Measurements from ENCODE around the gene PPP1R10. TPM values are rescaled to one million over a fixed set of nuclear protein-coding genes. Genes with fewer than 3 reads are reported as not detected.

Gene PPP1R10
- total RNA-seq, 1 experiment from 2014 or later, result 82.9 TPM

DNA sequence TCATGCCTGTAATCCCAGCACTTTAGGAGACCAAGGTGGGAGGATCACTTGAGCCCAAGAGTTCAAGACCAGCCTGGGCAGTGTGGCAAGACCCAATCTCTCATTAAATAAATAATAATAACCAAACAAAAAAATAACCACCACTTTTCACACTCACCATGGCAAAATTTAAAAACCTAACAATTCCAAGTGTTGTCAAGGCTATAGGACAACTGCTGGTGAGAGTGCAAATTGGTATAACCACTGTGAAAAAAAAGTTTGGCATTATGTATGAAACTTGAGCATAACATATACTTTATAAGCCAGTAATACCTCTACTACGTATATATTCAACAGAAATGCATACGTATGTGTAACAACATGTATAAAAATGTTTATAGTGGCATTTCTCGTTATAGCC, 56.1 kb downstream of the PPP1R10 start:
- no TSS peak for BruUV-seq (replicated peaks)

DNA sequence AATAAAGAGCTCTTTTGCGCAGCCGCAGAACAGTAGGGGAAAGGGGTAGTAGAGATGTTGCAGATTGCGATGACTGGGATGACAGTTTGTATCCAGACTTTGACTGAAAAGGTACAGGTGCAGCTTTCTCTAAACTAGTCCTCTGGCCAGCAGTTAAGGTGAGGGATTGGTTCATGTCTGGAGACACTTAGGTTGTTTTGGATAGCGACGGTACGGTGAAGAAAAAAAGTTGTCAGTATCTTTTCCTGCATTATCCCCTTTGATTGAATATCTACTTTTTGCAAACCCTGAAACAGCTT, 59.4 kb downstream of the PPP1R10 start:
- POLR2A ChIA-PET, result interaction anchor here (1.0 to 1.7 kb wide), 2 partner anchors 9 to 13 kb away, joined by 3 to 6 read pairs; no protein-coding TSS in a partner anchor
- H3K27ac ChIP-seq (ENCODE audit: low read length), result peak overlapping the region; percentile 98
- intact Hi-C loops (cut with micrococcal nuclease; ENCODE audit: unreplicated experiment), result no loop called here
- no peak for TF ChIP-seq SIN3A (IDR thresholded peaks at IDR 0.05; ENCODE audit: borderline replicate concordance, insufficient read depth, low read depth, low read length)
- TF ChIP-seq, protein P1, sequence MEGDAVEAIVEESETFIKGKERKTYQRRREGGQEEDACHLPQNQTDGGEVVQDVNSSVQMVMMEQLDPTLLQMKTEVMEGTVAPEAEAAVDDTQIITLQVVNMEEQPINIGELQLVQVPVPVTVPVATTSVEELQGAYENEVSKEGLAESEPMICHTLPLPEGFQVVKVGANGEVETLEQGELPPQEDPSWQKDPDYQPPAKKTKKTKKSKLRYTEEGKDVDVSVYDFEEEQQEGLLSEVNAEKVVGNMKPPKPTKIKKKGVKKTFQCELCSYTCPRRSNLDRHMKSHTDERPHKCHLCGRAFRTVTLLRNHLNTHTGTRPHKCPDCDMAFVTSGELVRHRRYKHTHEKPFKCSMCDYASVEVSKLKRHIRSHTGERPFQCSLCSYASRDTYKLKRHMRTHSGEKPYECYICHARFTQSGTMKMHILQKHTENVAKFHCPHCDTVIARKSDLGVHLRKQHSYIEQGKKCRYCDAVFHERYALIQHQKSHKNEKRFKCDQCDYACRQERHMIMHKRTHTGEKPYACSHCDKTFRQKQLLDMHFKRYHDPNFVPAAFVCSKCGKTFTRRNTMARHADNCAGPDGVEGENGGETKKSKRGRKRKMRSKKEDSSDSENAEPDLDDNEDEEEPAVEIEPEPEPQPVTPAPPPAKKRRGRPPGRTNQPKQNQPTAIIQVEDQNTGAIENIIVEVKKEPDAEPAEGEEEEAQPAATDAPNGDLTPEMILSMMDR (IDR thresholded peaks at IDR 0.05), result no peak
- TF ChIP-seq, protein P2, sequence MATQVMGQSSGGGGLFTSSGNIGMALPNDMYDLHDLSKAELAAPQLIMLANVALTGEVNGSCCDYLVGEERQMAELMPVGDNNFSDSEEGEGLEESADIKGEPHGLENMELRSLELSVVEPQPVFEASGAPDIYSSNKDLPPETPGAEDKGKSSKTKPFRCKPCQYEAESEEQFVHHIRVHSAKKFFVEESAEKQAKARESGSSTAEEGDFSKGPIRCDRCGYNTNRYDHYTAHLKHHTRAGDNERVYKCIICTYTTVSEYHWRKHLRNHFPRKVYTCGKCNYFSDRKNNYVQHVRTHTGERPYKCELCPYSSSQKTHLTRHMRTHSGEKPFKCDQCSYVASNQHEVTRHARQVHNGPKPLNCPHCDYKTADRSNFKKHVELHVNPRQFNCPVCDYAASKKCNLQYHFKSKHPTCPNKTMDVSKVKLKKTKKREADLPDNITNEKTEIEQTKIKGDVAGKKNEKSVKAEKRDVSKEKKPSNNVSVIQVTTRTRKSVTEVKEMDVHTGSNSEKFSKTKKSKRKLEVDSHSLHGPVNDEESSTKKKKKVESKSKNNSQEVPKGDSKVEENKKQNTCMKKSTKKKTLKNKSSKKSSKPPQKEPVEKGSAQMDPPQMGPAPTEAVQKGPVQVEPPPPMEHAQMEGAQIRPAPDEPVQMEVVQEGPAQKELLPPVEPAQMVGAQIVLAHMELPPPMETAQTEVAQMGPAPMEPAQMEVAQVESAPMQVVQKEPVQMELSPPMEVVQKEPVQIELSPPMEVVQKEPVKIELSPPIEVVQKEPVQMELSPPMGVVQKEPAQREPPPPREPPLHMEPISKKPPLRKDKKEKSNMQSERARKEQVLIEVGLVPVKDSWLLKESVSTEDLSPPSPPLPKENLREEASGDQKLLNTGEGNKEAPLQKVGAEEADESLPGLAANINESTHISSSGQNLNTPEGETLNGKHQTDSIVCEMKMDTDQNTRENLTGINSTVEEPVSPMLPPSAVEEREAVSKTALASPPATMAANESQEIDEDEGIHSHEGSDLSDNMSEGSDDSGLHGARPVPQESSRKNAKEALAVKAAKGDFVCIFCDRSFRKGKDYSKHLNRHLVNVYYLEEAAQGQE (IDR thresholded peaks at IDR 0.05; ENCODE audit: insufficient read depth in 1 of 2, low read depth in 2 of 2, low read length in 1 of 2), result no peak
- TF ChIP-seq POLR2AphosphoS5 (IDR thresholded peaks at IDR 0.05; ENCODE audit: low read depth, low read length), result no peak
- peaks cover 9% of the 10 kb centered on the region for H3K36me3 ChIP-seq (ENCODE audit: control insufficient read depth, insufficient read depth, low read length)
- ATAC-seq (no peak), DNase-seq (ENCODE audit: low read depth, low spot score) (no peak)
- peaks cover 9% of the 10 kb centered on the region; the same call in 1 of the 2 replicates for H3K4me1 ChIP-seq (ENCODE audit: control insufficient read depth, insufficient read depth, low read length)
- in situ Hi-C loops (cut with HindIII; ENCODE audit: low pct_unique_long_range_greater_than_20kb, low sequenced_read_pairs), result no loop called here
- H3K27me3 ChIP-seq (ENCODE audit: control insufficient read depth, insufficient read depth, low read length), result no peaks in the 10 kb centered on the region
- H3K9me3 ChIP-seq (ENCODE audit: control insufficient read depth, insufficient read depth, low read depth, low read length), result no peaks in the 10 kb centered on the region
- CTCF ChIA-PET, result no interaction called here
- H3K4me3 ChIP-seq (ENCODE audit: low read depth in 2 of 2, low read length in 2 of 2), result peak overlapping the region; percentile 80 to 100
- no TSS peak for BruUV-seq (replicated peaks)

More for the DNA sequence above, 56.1 kb downstream of the PPP1R10 start:
- H3K9me3 ChIP-seq (ENCODE audit: control insufficient read depth, insufficient read depth, low read depth, low read length), result no peaks in the 10 kb centered on the region
- ATAC-seq (no peak), DNase-seq (ENCODE audit: low read depth, low spot score) (no peak)
- in situ Hi-C loops (cut with HindIII; ENCODE audit: low pct_unique_long_range_greater_than_20kb, low sequenced_read_pairs) (no loop called here), intact Hi-C loops (cut with micrococcal nuclease; ENCODE audit: unreplicated experiment) (no loop called here)
- ChIA-PET POLR2A (no interaction called here), CTCF (no interaction called here)
- 0 out of 2 replicates have a peak, but pooled peaks cover 3% of the 10 kb centered on the region for H3K4me1 ChIP-seq (ENCODE audit: control insufficient read depth, insufficient read depth, low read length)
- no peaks in the 10 kb centered on the region for H3K27me3 ChIP-seq (ENCODE audit: control insufficient read depth, insufficient read depth, low read length)
- no peak overlapping the region for H3K4me3 ChIP-seq (ENCODE audit: low read depth in 2 of 2, low read length in 2 of 2)
- peaks cover 9% of the 10 kb centered on the region for H3K36me3 ChIP-seq (ENCODE audit: control insufficient read depth, insufficient read depth, low read length)
- TF ChIP-seq, protein P1 (IDR thresholded peaks at IDR 0.05), result no peak
- TF ChIP-seq SIN3A (IDR thresholded peaks at IDR 0.05; ENCODE audit: borderline replicate concordance, insufficient read depth, low read depth, low read length), result no peak
- TF ChIP-seq, protein P2 (IDR thresholded peaks at IDR 0.05; ENCODE audit: insufficient read depth in 1 of 2, low read depth in 2 of 2, low read length in 1 of 2), result no peak
- no peak for TF ChIP-seq POLR2AphosphoS5 (IDR thresholded peaks at IDR 0.05; ENCODE audit: low read depth, low read length)
- TF ChIP-seq TCF7L2 (IDR thresholded peaks at IDR 0.05; ENCODE audit: low read depth, low read length), result no peak
- no peak overlapping the region for H3K27ac ChIP-seq (ENCODE audit: low read length)

Data from Panc1 (cell line).